T-helper 22 cell (primary cell): ENCODE results near the gene DGKG.

Experiments used
- DNase-seq: peaks from one replicate; pipeline ENCODE4 v3.0.0-alpha.2; 2020; ENCODE audit warnings: low read depth

The DGKG gene

GRCh38 chr3:186361762-186362536, at the start of gene DGKG:
TSS of gene DGKG (minus strand) at chr3:186362234. CDS start at chr3:186320459, 41,775 bp downstream.
- no peak for DNase-seq

- DNase-seq: no peak
These were observed 49.1 kb upstream of the DGKG start for GRCh38 chr3:186411089-186411488.

- no peak for DNase-seq
These were observed 44.9 kb upstream of the DGKG start for GRCh38 chr3:186406669-186407635.

GRCh38 chr3:186401556-186401955, 39.5 kb upstream of the DGKG start:
- DNase-seq: no peak

GRCh38 chr3:186400662-186401061, 38.6 kb upstream of the DGKG start:
- DNase-seq: no peak

- DNase-seq: no peak
These were observed 38.0 kb upstream of the DGKG start for GRCh38 chr3:186400026-186400425.

- DNase-seq: no peak
These were observed 32.7 kb upstream of the DGKG start for GRCh38 chr3:186394566-186395217.

GRCh38 chr3:186386883-186387560, 25.0 kb upstream of the DGKG start:
- no peak for DNase-seq

GRCh38 chr3:186385856-186386602, 24.0 kb upstream of the DGKG start:
- no peak for DNase-seq

GRCh38 chr3:186383026-186383993, 21.3 kb upstream of the DGKG start:
- DNase-seq: no peak

- DNase-seq: no peak
These were observed 20.3 kb upstream of the DGKG start for GRCh38 chr3:186382217-186382885.

- DNase-seq: no peak
These were observed 19.6 kb upstream of the DGKG start for GRCh38 chr3:186381424-186382216.

- DNase-seq: no peak
These were observed 18.8 kb upstream of the DGKG start for GRCh38 chr3:186380622-186381380.

GRCh38 chr3:186375443-186375842, 13.4 kb upstream of the DGKG start:
- DNase-seq: no peak

- no peak for DNase-seq
These were observed 12.3 kb upstream of the DGKG start for GRCh38 chr3:186374376-186374775.

- no peak for DNase-seq
These were observed 7.2 kb upstream of the DGKG start for GRCh38 chr3:186369217-186369616.

GRCh38 chr3:186368717-186369116, 6.7 kb upstream of the DGKG start:
- no peak for DNase-seq

- no peak for DNase-seq
These were observed 6.1 kb upstream of the DGKG start for GRCh38 chr3:186368176-186368575.
